Stimulated activated CD4-positive, alpha-beta T cell treated with anti-CD3 and anti-CD28 coated beads, Interleukin-2, amount 100 ng/mL, for 24 hours (primary cell): ENCODE data around the gene WDR12.
"Not testable (repeated sequence)": the region's sequence is repeated elsewhere in the genome, so short reads cannot be mapped to it uniquely, and the experiment has no call there.

Source experiments
- DNase-seq, 2 donors: peaks; one replicate each; pipeline ENCODE4 v3.0.0-alpha.2; 2020

Gene WDR12

GRCh38 chr2:202883987-202884675 lies 27.3 kb downstream of the WDR12 start:
- no peak for DNase-seq

GRCh38 chr2:202881570-202881969 lies 29.9 kb downstream of the WDR12 start:
- DNase-seq = no peak

DNA sequence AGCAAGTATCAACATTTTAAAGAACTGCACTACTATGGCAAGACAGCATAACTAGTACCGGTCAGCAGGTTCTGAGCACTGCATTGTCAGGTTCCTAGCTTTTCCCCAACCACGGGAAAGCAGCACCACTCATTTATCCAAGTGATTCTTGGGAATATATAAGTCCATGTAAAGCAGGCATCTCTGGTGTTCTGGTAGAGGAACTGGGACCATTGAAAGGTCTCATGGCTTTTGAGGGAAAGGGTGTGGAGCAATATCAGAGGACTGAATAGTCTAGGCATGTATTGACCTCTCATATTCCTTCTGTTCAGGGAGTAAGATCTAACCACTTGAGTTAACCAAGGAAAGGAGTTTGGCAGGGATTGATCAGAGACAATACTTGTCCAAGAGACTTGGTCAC lies 33.8 kb downstream of the WDR12 start:
- no peak for DNase-seq

GRCh38 chr2:202871300-202872141 lies 40.0 kb downstream of the WDR12 start, which contains the start of gene ICA1L:
Gene ICA1L, minus strand, starts transcription at chr2:202871766. Its CDS starts 42,757 bp downstream, at chr2:202829009.
- DNase-seq = peak; percentile 61 to 62

- DNase-seq = peak; percentile 71 to 72
Measured at GRCh38 chr2:202870431-202871299, 40.8 kb downstream of the WDR12 start.

- no peak for DNase-seq
Measured at GRCh38 chr2:202861987-202862386, 49.5 kb downstream of the WDR12 start.

- DNase-seq = no peak
Measured at GRCh38 chr2:202858601-202859000, 52.9 kb downstream of the WDR12 start.

GRCh38 chr2:202849343-202849742 lies 62.1 kb downstream of the WDR12 start:
- DNase-seq = not testable (repeated sequence)

DNA sequence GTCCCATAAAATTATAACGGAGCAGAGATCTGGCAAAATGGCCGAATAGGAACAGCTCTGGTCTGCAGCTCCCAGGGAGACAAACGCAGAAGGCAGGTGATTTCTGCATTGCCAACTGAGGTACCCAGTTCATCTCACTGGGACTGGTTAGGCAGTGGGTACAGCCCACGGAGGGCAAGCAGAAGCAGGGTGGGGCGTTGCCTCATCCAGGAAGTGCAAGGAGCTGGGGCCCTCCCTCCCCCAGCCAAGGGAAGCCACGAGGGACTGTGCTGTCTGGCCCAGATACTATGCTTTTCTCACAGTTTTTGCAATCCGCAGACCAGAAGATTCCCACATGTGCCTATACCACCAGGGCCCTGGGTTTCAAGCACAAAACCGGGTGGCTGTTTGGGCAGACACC lies 62.7 kb downstream of the WDR12 start:
- no peak for DNase-seq

DNA sequence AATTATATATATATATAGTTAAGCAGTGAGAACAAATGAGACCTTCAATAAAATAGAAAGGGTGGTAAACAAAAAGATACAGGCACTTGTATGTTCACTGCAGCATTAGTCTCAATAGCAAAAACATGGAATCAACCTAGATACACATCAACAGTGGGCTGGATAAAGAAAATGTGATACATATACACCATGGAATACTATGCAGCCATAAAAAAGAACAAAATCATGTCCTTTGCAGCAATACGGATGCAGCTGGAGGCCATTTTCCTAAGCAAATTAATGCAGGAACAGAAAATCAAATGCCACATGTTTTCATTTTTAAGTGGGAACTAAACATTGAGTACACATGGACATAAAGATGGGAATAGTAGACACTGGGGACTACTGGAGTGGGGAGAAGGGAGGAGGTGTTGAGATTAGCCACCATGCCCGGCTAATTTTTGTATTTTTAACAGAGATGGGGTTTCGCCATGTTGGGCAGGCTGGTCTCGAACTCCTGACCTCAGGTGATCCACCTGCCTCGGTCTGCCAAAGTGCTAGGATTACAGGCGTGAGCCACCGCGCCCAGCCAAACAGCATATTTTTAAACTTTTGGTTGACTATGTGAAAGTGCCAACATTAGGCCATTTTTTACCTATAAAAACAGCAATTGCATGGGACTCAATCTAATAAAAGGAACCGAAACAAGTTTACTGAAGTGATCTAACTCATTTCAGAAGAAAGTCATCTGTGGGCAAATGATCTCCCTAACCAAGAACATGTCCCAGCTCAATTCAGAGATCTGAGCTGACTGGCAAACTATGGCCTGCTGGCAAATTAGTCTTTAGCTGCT lies 63.6 kb downstream of the WDR12 start:
- DNase-seq = no peak

DNA sequence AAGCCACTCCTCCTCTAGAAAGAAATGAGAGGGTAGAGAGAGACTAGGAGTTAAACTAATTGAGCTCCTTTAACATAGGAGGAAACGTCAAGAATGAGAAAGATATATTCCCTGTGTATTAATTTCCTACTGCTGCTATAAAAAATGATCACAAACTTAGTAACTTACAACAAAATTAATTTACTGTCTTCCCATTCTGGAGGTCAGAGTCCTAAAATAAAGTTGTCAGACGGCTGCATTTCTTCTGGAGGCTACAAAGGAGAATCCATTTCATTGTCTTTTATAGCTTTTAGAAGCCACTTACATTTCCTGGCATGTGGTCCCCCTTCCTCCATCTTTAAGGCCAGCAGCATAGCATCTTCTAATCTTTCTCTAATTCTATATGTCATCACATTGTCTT lies 66.8 kb downstream of the WDR12 start:
- DNase-seq = no peak

- no peak for DNase-seq
Measured at GRCh38 chr2:202842690-202843089, 68.8 kb downstream of the WDR12 start.

- no peak for DNase-seq
Measured at GRCh38 chr2:202841090-202841867, 70.2 kb downstream of the WDR12 start.

GRCh38 chr2:202831242-202832220 lies 79.9 kb downstream of the WDR12 start:
- peak; percentile 36 to 44 for DNase-seq

- DNase-seq = no peak
Measured at GRCh38 chr2:202824901-202825300, 86.6 kb downstream of the WDR12 start.
